Measurements from ENCODE around the gene ETFB.

GRCh38 chr19:51345076-51345620 is 21.0 kb downstream of the ETFB start:
- TF ChIP-seq POLR2A (IDR thresholded peaks at IDR 0.05) (no peak), CTCF (IDR thresholded peaks at IDR 0.05) (no peak)
